GM12874 (cell line): ENCODE data around the gene MAJIN.

Experiments
- CTCF ChIP-seq: IDR thresholded peaks from 2 replicates; pipeline ENCODE4 v1.5.1; 2011; ENCODE audit warnings: low read depth, mild to moderate bottlenecking, control low read depth, low read length, moderate library complexity; ENCODE audit not compliant: insufficient read depth

MAJIN gene

GRCh38 chr11:65013888-65014725 lies 42.2 kb upstream of the MAJIN start, which contains the start of gene ARL2:
Gene ARL2, plus strand, starts transcription at chr11:65014160. Its CDS starts 48 bp downstream, at chr11:65014208.
- peak; percentile 86 for TF ChIP-seq CTCF

GRCh38 chr11:65013130-65013887 lies 41.4 kb upstream of the MAJIN start:
- peak; percentile 80 for TF ChIP-seq CTCF

GRCh38 chr11:65008873-65009272 lies 37.0 kb upstream of the MAJIN start:
- TF ChIP-seq CTCF, result no peak

GRCh38 chr11:65008016-65008415 lies 36.1 kb upstream of the MAJIN start:
- no peak for TF ChIP-seq CTCF

- no peak for TF ChIP-seq CTCF
These were observed 31.4 kb upstream of the MAJIN start for GRCh38 chr11:65003282-65003681.

- TF ChIP-seq CTCF, result no peak
These were observed 30.8 kb upstream of the MAJIN start for GRCh38 chr11:65002706-65003105.

GRCh38 chr11:64999478-64999877 lies 27.6 kb upstream of the MAJIN start:
- no peak for TF ChIP-seq CTCF
